K562 (cell line): Measurements from ENCODE around the gene TELO2. TPM values are rescaled to one million over a fixed set of nuclear protein-coding genes. Genes with fewer than 3 reads are reported as not detected.

Experiments
- ATAC-seq: fragments of 200-7000 bp; cut with Tn5 transposase; 3 replicates; pipeline ENCODE4 v1.9.1; 2020; ENCODE audit warnings: moderate library complexity
- BruUV-seq: library from RNA; stranded (reverse); fragments of 400-500 nt; replicated peaks from 2 replicates; lab custom pipeline; 2021; lab: Mats Ljungman, UMichigan
- CTCF ChIA-PET: fragments of 300-600 bp; formaldehyde crosslinking; extraction: SDS; loops from one replicate; lab custom pipeline; 2021; ENCODE audit warnings: low intra/inter-chr PET ratio; lab: Yijun Ruan, JAX
- POLR2A ChIA-PET: fragments of 300-600, 350-650 bp; sonication (Branson Sonifier 250); formaldehyde crosslinking; extraction: SDS; loops from one replicate; lab custom pipeline; 2021; ENCODE audit warnings: antibody characterized with exemption, inconsistent platforms; lab: Yijun Ruan, JAX
- DNase-seq, 4 experiments: peaks; one replicate each; pipeline versions ENCODE4 v3.0.0 to v3.0.0-alpha.2; 2011 to 2018; ENCODE audit warnings: low spot score in 3 of 4, mixed read lengths in 3 of 4; ENCODE audit errors: extremely low read depth in 1 of 4
- FAIRE-seq: peaks from 2 replicates; lab custom pipeline; 2011; peaks lifted over from hg19 to GRCh38; lab: Jason Lieb, UNC
- H2AFZ ChIP-seq: 2 replicates; pipeline ENCODE4 v1.6.0; 2011; ENCODE audit warnings: low read depth, low read length, control low read depth, inconsistent platforms
- H3K27ac ChIP-seq: fragments of 200-600 bp; 3 replicates; pipeline ENCODE4 v1.8.0; 2011; ENCODE audit warnings: low read depth, mild to moderate bottlenecking, control low read depth, inconsistent platforms, low read length, moderate library complexity, mixed read lengths; ENCODE audit errors: extremely low read depth
- H3K27me3 ChIP-seq, 2 experiments: fragments of 300-600 bp in 1 of 2; 2 replicates in 1 of 2; 3 replicates in 1 of 2; pipeline versions ENCODE4 v1.6.0 to v1.8.0; 2011; ENCODE audit warnings: inconsistent platforms in 2 of 2, low read length in 2 of 2, mild to moderate bottlenecking in 1 of 2, mixed read lengths in 1 of 2, moderate library complexity in 1 of 2; ENCODE audit not compliant: control insufficient read depth in 2 of 2, insufficient read depth in 2 of 2
- H3K36me3 ChIP-seq: fragments of 300-600 bp; 3 replicates; pipeline ENCODE4 v1.8.0; 2011; ENCODE audit warnings: mild to moderate bottlenecking, low read length, inconsistent platforms; ENCODE audit not compliant: control insufficient read depth, insufficient read depth
- H3K4me1 ChIP-seq, 2 experiments: fragments of 200-600 bp in 1 of 2; replicated peaks in 1 of 2; 2 replicates in 1 of 2; 3 replicates in 1 of 2; pipeline versions ENCODE4 v1.5.1 to v1.8.0; 2011; ENCODE audit warnings: inconsistent platforms in 2 of 2, low read length in 2 of 2, mild to moderate bottlenecking in 1 of 2, mixed read lengths in 1 of 2, moderate library complexity in 1 of 2; ENCODE audit not compliant: control insufficient read depth in 2 of 2, insufficient read depth in 2 of 2
- H3K4me2 ChIP-seq: 2 replicates; pipeline ENCODE4 v1.6.1; 2011; ENCODE audit warnings: low read length, control low read depth, inconsistent platforms, mixed read lengths; ENCODE audit not compliant: insufficient read depth
- H3K4me3 ChIP-seq: fragments of 200-600 bp; sonication (generic), shearing (Covaris generic); 2 replicates; pipeline ENCODE4 v1.5.1; 2016; ENCODE audit warnings: control low read depth, inconsistent platforms
- H3K79me2 ChIP-seq: fragments of 200-600 bp; 3 replicates; pipeline ENCODE4 v1.8.0; 2011; ENCODE audit warnings: low read length, inconsistent platforms; ENCODE audit not compliant: control insufficient read depth, insufficient read depth
- H3K9ac ChIP-seq, 2 experiments: 2 replicates each; pipeline versions ENCODE4 v1.6.0 to v1.6.1; 2011; ENCODE audit warnings: low read depth in 2 of 2, low read length in 2 of 2, control low read depth in 1 of 2, inconsistent platforms in 1 of 2, mild to moderate bottlenecking in 1 of 2, mixed read lengths in 1 of 2; ENCODE audit not compliant: insufficient read depth in 1 of 2
- H3K9me1 ChIP-seq: one replicate; pipeline ENCODE4 v1.6.0; 2011; ENCODE audit warnings: inconsistent platforms, mild to moderate bottlenecking, low read length, moderate library complexity; ENCODE audit not compliant: control insufficient read depth, insufficient read depth
- H3K9me3 ChIP-seq: replicated peaks from 2 replicates; pipeline ENCODE4 v1.5.1; 2011; ENCODE audit warnings: low read depth, low read length, inconsistent platforms; ENCODE audit not compliant: control insufficient read depth, insufficient read depth
- H4K20me1 ChIP-seq: replicated peaks from 2 replicates; pipeline ENCODE4 v1.6.1; 2011; ENCODE audit warnings: low read length, inconsistent platforms, mixed read lengths; ENCODE audit not compliant: control insufficient read depth, insufficient read depth
- NCOA6 ChIP-seq: fragments of 450-650 bp; IDR thresholded peaks from 2 replicates; pipeline ENCODE4 v1.6.1; 2017; ENCODE audit warnings: mild to moderate bottlenecking
- NFIX ChIP-seq: fragments of 250-450 bp; sonication (Bioruptor Pico); IDR thresholded peaks from 2 replicates; pipeline ENCODE4 v1.4.0; 2020; ENCODE audit warnings: low read depth, mild to moderate bottlenecking, moderate library complexity
- SMAD2 ChIP-seq: fragments of 150-350 bp; IDR thresholded peaks from 2 replicates; pipeline ENCODE4 v1.6.1; 2014; ENCODE audit warnings: low read depth, mild to moderate bottlenecking, low read length
- TCFL5 ChIP-seq: fragments of 250-450 bp; sonication (Bioruptor Pico); conservative IDR thresholded peaks from 2 replicates; pipeline ENCODE4 v1.6.1; 2021; ENCODE audit warnings: mild to moderate bottlenecking, moderate library complexity, matching md5 sums
- ZC3H11A ChIP-seq: IDR thresholded peaks from 2 replicates; pipeline ENCODE4 v1.6.1; 2012; ENCODE audit warnings: low read depth, low read length, improper control_type of control experiment
- ZNF232 ChIP-seq: sonication (generic); formaldehyde crosslinking; IDR thresholded peaks from 2 replicates; pipeline ENCODE4 v1.8.0; 2022; ENCODE audit warnings: mild to moderate bottlenecking, missing genetic modification reagents
- ZNF778 ChIP-seq: fragments of 450-650 bp; formaldehyde crosslinking; IDR thresholded peaks from 2 replicates; pipeline ENCODE4 v1.4.0; 2020; ENCODE audit warnings: mild to moderate bottlenecking, moderate library complexity
- WGBS: fragments of 100-300 bp; shearing (Covaris generic); methylation state at CpG from one replicate; pipeline ENCODE4 v1.1.6; 2016; ENCODE audit warnings: low coverage, mixed read lengths; ENCODE audit not compliant: insufficient coverage; ENCODE audit errors: missing lambda C conversion rate; 5-methylcytosine and 5-hydroxymethylcytosine counted together
- in situ Hi-C: fragments of 300-500 bp; cut with MboI; formaldehyde crosslinking; loops from 4 replicates; pipeline ENCODE4 v1.15.0; 2018; ENCODE audit warnings: inconsistent platforms, mixed read lengths
- intact Hi-C: fragments of 100-400 bp; cut with micrococcal nuclease; formaldehyde crosslinking; loops from 2 replicates; pipeline ENCODE4 v1.14.2; 2022
- polyA plus RNA-seq, 8 experiments: library from polyadenylated mRNA; depleted of rRNA in 4 of 8; stranded (reverse) in 5 of 8; unstranded in 3 of 8; fragments of >200 nt; fragmentation: Nextera tagmentation in 2 of 8; fragmentation: Illumina TruSeq in 1 of 8; extraction: Ambion mirVana in 2 of 8; extraction: Trizol in 1 of 8; gene quantifications; 2 replicates each; pipeline versions ENCODE4 v1.2.1 to v1.2.3, GENCODE V29; 2011 to 2014; ENCODE audit warnings: inconsistent platforms in 1 of 8, missing spikeins in 1 of 8
- total RNA-seq, 7 experiments: library from RNA; depleted of rRNA in 6 of 7; stranded (reverse); fragments of >200 nt in 6 of 7; fragmentation: Illumina TruSeq in 2 of 7; extraction: Trizol in 2 of 7; gene quantifications; 2 replicates each; pipeline versions ENCODE4 v1.2.1 to v1.2.3, GENCODE V29; 2011 to 2021; ENCODE audit warnings: low replicate concordance in 1 of 7
- TF ChIP-seq, protein P1 (sequence below), 2 experiments: fragments of 450-650 bp in 1 of 2; IDR thresholded peaks; 2 replicates each; pipeline ENCODE4 v1.6.1; 2011 to 2017; ENCODE audit warnings: low read depth in 2 of 2, antibody characterized with exemption in 1 of 2, borderline replicate concordance in 1 of 2, low read length in 1 of 2, mild to moderate bottlenecking in 1 of 2, mixed read lengths in 1 of 2; ENCODE audit not compliant: control insufficient read depth in 1 of 2
- TF ChIP-seq, protein P2 (sequence below), 2 experiments: fragments of 450-650 bp; IDR thresholded peaks; 2 replicates each; pipeline ENCODE4 v1.6.1; 2018; ENCODE audit warnings: mild to moderate bottlenecking in 2 of 2, low read depth in 1 of 2; ENCODE audit not compliant: partially characterized antibody in 2 of 2
- TF ChIP-seq, protein P3 (sequence below): sonication (generic); formaldehyde crosslinking; IDR thresholded peaks from 2 replicates; pipeline ENCODE4 v1.8.0; 2022; ENCODE audit warnings: mild to moderate bottlenecking, missing genetic modification reagents
- TF ChIP-seq, protein P4 (sequence below): sonication (generic); formaldehyde crosslinking; IDR thresholded peaks from 2 replicates; pipeline ENCODE4 v1.5.0; 2020; ENCODE audit warnings: missing genetic modification reagents
- TF ChIP-seq, protein P5 (sequence below): fragments of 250-450 bp; sonication (Bioruptor Pico); IDR thresholded peaks from 2 replicates; pipeline ENCODE4 v1.9.0; 2021; ENCODE audit warnings: mild to moderate bottlenecking

TELO2 gene
- total and polyA plus RNA-seq, 9 of the 15 experiments (the other 6 are each of a cell fraction or from before 2014, with no cell fraction given) = 0.51 to 91.8 (median 14.5) TPM

DNA sequence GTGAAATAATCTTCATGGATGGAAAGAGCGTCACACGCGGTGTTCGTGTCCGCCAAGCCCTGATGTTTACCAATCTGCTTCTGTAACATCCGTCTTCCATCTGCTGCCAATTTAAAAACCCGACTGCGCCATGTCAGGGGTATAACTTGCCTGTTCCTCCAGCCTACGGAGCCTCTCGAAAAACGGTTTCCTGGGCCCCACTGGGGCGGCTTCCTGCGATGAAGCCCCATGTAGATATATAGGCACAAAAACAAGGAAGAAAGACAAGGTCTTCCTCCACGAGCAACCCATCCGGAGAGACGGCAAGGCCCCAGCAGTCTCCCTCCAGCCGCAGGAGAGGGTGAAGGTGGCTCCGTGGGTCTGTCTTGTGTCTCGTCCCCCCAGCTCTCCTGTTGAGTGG lies 4.5 kb upstream of the TELO2 start, which contains the start of gene PTX4:
Gene PTX4, minus strand, starts transcription at position 326 of the 400 bp plus-strand sequence. Its CDS starts 35 bp downstream, at position 291.
- intact Hi-C loops (no loop called here), in situ Hi-C loops (no loop called here)
- ChIA-PET POLR2A (interaction anchor here (0.5 to 1.0 kb wide), 2 partner anchors 82 to 139 kb away, joined by 3 read pairs; no protein-coding TSS in a partner anchor), CTCF (no interaction called here)
- whole genome bisulfite sequencing = 64% methylated on average over 19 of the region's 19 CpGs
- H3K27ac ChIP-seq = no peak within 1 kb of the TSS
- H2AFZ ChIP-seq = no peak within 1 kb of the TSS
- H3K4me1 ChIP-seq = peaks cover 10 to 55% of the 10 kb centered on the region in 2 experiments; a peak in 4 of 5 replicates
- DNase-seq (no peak), ATAC-seq (no peak), FAIRE-seq (no peak)
- peak within 1 kb of the TSS in 1 of 2 experiments; percentile 64; a peak in 1 of 4 replicates for H3K9ac ChIP-seq
- no peaks in the 10 kb centered on the region for H3K36me3 ChIP-seq
- no peak within 1 kb of the TSS for H3K4me2 ChIP-seq
- no peaks in the 10 kb centered on the region for H4K20me1 ChIP-seq
- H3K9me1 ChIP-seq = no peaks in the 10 kb centered on the region
- peaks cover 10% of the 10 kb centered on the region for H3K79me2 ChIP-seq
- no TSS peak for BruUV-seq
- no peak within 1 kb of the TSS for H3K4me3 ChIP-seq
- H3K9me3 ChIP-seq = no peaks in the 10 kb centered on the region
- H3K27me3 ChIP-seq = no peaks in the 10 kb centered on the region
- TF ChIP-seq ZNF778 (CRISPR knock-in tag) = no peak
- TF ChIP-seq, protein P1, sequence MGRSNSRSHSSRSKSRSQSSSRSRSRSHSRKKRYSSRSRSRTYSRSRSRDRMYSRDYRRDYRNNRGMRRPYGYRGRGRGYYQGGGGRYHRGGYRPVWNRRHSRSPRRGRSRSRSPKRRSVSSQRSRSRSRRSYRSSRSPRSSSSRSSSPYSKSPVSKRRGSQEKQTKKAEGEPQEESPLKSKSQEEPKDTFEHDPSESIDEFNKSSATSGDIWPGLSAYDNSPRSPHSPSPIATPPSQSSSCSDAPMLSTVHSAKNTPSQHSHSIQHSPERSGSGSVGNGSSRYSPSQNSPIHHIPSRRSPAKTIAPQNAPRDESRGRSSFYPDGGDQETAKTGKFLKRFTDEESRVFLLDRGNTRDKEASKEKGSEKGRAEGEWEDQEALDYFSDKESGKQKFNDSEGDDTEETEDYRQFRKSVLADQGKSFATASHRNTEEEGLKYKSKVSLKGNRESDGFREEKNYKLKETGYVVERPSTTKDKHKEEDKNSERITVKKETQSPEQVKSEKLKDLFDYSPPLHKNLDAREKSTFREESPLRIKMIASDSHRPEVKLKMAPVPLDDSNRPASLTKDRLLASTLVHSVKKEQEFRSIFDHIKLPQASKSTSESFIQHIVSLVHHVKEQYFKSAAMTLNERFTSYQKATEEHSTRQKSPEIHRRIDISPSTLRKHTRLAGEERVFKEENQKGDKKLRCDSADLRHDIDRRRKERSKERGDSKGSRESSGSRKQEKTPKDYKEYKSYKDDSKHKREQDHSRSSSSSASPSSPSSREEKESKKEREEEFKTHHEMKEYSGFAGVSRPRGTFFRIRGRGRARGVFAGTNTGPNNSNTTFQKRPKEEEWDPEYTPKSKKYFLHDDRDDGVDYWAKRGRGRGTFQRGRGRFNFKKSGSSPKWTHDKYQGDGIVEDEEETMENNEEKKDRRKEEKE (IDR thresholded peaks at IDR 0.05; ENCODE audit: borderline replicate concordance in 1 of 2, control insufficient read depth in 1 of 2, low read depth in 2 of 2, low read length in 1 of 2) = no peak
- no peak for TF ChIP-seq ZNF232
- no peak for TF ChIP-seq ZC3H11A
- TF ChIP-seq, protein P2, sequence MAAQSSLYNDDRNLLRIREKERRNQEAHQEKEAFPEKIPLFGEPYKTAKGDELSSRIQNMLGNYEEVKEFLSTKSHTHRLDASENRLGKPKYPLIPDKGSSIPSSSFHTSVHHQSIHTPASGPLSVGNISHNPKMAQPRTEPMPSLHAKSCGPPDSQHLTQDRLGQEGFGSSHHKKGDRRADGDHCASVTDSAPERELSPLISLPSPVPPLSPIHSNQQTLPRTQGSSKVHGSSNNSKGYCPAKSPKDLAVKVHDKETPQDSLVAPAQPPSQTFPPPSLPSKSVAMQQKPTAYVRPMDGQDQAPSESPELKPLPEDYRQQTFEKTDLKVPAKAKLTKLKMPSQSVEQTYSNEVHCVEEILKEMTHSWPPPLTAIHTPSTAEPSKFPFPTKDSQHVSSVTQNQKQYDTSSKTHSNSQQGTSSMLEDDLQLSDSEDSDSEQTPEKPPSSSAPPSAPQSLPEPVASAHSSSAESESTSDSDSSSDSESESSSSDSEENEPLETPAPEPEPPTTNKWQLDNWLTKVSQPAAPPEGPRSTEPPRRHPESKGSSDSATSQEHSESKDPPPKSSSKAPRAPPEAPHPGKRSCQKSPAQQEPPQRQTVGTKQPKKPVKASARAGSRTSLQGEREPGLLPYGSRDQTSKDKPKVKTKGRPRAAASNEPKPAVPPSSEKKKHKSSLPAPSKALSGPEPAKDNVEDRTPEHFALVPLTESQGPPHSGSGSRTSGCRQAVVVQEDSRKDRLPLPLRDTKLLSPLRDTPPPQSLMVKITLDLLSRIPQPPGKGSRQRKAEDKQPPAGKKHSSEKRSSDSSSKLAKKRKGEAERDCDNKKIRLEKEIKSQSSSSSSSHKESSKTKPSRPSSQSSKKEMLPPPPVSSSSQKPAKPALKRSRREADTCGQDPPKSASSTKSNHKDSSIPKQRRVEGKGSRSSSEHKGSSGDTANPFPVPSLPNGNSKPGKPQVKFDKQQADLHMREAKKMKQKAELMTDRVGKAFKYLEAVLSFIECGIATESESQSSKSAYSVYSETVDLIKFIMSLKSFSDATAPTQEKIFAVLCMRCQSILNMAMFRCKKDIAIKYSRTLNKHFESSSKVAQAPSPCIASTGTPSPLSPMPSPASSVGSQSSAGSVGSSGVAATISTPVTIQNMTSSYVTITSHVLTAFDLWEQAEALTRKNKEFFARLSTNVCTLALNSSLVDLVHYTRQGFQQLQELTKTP (IDR thresholded peaks at IDR 0.05; ENCODE audit: low read depth in 1 of 2, partially characterized antibody in 2 of 2) = no peak
- TF ChIP-seq TCFL5 (CRISPR knock-in tag) = no peak
- TF ChIP-seq, protein P3, sequence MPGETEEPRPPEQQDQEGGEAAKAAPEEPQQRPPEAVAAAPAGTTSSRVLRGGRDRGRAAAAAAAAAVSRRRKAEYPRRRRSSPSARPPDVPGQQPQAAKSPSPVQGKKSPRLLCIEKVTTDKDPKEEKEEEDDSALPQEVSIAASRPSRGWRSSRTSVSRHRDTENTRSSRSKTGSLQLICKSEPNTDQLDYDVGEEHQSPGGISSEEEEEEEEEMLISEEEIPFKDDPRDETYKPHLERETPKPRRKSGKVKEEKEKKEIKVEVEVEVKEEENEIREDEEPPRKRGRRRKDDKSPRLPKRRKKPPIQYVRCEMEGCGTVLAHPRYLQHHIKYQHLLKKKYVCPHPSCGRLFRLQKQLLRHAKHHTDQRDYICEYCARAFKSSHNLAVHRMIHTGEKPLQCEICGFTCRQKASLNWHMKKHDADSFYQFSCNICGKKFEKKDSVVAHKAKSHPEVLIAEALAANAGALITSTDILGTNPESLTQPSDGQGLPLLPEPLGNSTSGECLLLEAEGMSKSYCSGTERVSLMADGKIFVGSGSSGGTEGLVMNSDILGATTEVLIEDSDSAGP (CRISPR knock-in tag) = no peak
- no peak for TF ChIP-seq SMAD2
- no peak for TF ChIP-seq NCOA6
- no peak for TF ChIP-seq NFIX (CRISPR knock-in tag)
- TF ChIP-seq, protein P4, sequence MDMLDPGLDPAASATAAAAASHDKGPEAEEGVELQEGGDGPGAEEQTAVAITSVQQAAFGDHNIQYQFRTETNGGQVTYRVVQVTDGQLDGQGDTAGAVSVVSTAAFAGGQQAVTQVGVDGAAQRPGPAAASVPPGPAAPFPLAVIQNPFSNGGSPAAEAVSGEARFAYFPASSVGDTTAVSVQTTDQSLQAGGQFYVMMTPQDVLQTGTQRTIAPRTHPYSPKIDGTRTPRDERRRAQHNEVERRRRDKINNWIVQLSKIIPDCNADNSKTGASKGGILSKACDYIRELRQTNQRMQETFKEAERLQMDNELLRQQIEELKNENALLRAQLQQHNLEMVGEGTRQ (CRISPR knock-in tag) = no peak
- TF ChIP-seq, protein P5, sequence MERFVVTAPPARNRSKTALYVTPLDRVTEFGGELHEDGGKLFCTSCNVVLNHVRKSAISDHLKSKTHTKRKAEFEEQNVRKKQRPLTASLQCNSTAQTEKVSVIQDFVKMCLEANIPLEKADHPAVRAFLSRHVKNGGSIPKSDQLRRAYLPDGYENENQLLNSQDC (CRISPR knock-in tag) = no peak
